NCI-H1436 (cell line): ENCODE data around the gene PRPF40B.

Source experiments
- DNase-seq: peaks from one replicate; lab custom pipeline; 2025; lab: John Stamatoyannopoulos, UW

The PRPF40B gene

GRCh38 chr12:49635656-49636055, 12.3 kb downstream of the PRPF40B start:
- DNase-seq: no peak

GRCh38 chr12:49636574-49636973, 13.2 kb downstream of the PRPF40B start:
- no peak for DNase-seq

GRCh38 chr12:49636979-49637755, 13.8 kb downstream of the PRPF40B start:
- peak; percentile 32 for DNase-seq

- no peak for DNase-seq
These were observed 18.5 kb downstream of the PRPF40B start for GRCh38 chr12:49641748-49642369.

GRCh38 chr12:49642370-49642802, 19.0 kb downstream of the PRPF40B start:
- DNase-seq: no peak

- no peak for DNase-seq
These were observed 19.8 kb downstream of the PRPF40B start for GRCh38 chr12:49643135-49643534.

GRCh38 chr12:49643961-49644619, 20.7 kb downstream of the PRPF40B start:
- no peak for DNase-seq

- DNase-seq: peak; percentile 66
These were observed 21.2 kb downstream of the PRPF40B start for GRCh38 chr12:49644620-49644994.

- no peak for DNase-seq
These were observed 22.0 kb downstream of the PRPF40B start for GRCh38 chr12:49645146-49646039.

- DNase-seq: no peak
These were observed 23.0 kb downstream of the PRPF40B start for GRCh38 chr12:49646331-49646830.

- DNase-seq: no peak
These were observed 23.7 kb downstream of the PRPF40B start for GRCh38 chr12:49646871-49647654.

GRCh38 chr12:49647827-49648711, 24.7 kb downstream of the PRPF40B start:
- DNase-seq: no peak

- DNase-seq: no peak
These were observed 25.3 kb downstream of the PRPF40B start for GRCh38 chr12:49648712-49649003.

GRCh38 chr12:49649445-49649844, 26.1 kb downstream of the PRPF40B start:
- no peak for DNase-seq

GRCh38 chr12:49649892-49650291, 26.5 kb downstream of the PRPF40B start:
- no peak for DNase-seq

GRCh38 chr12:49651855-49652254, 28.5 kb downstream of the PRPF40B start:
- DNase-seq: no peak

- DNase-seq: no peak
These were observed 29.7 kb downstream of the PRPF40B start for GRCh38 chr12:49652921-49653520.

GRCh38 chr12:49654715-49655114, 31.4 kb downstream of the PRPF40B start:
- DNase-seq: no peak

GRCh38 chr12:49655595-49656236, 32.4 kb downstream of the PRPF40B start:
- DNase-seq: no peak
